Activated CD4-positive, alpha-beta T cell treated with anti-CD3 and anti-CD28 coated beads, Interleukin-2, Interleukin-6, amounts not matched to agents 100 ng/mL and 50 ng/mL, durations not matched to agents 16 hours and 8 hours (primary cell): Measurements from ENCODE around the gene TCERG1L.

Source experiments
- DNase-seq: peaks from one replicate; pipeline ENCODE4 v3.0.0-alpha.2; 2020

The TCERG1L gene

DNA sequence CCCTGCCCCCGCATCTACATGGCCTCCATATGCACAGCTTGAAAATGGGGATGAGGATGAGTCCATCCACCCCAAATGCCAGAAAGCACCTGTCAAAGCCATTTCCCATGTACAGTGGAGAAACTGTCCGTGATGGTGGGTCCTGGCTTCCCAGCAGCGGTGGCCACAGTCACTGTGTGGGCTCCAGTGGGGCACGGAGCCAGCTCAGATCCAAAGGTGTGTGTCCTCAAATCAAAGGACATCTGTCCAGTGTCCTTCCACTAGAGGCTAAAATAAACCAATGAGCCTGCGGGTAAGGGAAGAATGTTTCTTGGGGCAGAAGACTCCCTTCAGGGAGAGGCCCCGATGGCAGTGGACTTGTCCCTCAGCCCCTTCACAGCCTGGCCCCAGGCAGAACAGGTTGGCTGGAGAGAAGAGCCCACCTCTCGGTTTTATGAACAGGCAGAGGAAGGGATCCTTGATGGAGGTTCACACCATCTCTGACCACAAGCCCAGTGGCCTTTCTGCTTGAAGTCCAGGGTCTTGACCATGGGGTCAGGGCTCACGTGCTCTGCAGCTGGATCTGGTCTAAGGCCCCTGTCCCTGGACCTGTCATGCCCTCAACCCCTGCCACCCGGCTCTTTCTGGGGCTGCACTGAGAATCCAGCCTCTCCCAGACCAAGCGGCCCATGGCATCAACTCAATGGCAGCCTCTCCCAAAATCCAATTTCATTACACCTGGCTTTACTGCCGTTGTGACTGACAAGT, 106.9 kb downstream of the TCERG1L start:
- DNase-seq = no peak

DNA sequence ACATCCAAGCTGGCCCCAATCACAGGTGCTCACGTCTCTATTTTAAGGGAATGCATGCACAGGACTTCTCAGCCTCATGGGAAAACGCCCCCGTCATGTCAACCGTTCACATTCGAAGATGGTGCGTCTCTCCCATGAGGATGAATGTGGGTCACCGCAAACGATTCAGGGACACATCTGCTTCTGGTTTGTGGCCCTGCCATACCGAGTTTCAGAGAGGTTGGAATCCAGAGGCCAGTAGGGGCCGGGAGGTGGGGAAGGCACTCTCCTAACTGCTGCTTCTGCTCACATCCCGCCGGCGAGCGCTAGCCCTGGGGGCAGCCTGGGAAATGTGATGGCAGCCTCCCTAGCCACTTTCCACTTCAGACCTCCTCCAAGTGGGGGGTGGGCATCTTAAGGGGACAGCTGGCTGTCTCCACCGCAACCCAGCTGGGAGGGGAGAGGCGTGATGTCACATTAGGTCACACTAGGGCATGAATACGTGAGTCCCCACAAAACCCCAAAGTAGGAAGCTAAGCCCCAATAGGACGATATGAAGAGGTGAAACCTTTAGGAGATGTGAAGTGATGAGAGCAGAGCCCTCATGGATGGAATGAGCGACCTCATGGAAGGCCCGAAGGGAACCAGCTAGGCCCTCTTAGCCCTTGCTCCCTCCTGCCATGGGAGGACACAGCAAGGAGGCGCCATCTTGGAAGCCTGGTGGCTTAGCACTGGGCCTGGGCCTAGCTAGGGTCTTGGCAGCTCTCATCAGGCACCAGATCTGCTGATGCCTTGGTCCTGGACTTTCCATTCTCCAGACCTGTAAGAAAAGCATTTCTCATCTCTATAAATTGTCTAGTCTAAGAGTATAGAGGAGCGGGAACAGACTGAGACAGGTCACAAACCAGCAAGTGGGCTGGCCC, 107.8 kb downstream of the TCERG1L start:
- DNase-seq = no peak

DNA sequence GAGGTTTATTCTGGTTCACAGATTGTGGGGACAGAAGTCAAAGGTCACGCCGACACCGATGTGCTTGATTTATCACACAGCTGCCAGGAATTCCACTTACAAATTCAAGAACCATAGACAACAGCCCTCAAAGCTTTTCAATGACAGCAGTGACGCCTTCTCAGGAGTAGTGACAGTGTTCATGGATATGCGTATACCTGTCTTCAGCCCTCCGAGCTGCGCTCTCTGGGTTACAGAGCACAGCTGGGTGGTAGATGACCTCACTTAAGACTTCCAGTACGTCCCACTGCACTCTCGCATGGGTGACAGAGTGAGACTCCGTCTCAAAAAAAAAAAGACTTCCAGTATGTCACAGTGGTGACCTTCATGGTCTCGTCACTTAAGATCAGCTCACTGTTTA, 108.5 kb downstream of the TCERG1L start:
- DNase-seq = no peak

DNA sequence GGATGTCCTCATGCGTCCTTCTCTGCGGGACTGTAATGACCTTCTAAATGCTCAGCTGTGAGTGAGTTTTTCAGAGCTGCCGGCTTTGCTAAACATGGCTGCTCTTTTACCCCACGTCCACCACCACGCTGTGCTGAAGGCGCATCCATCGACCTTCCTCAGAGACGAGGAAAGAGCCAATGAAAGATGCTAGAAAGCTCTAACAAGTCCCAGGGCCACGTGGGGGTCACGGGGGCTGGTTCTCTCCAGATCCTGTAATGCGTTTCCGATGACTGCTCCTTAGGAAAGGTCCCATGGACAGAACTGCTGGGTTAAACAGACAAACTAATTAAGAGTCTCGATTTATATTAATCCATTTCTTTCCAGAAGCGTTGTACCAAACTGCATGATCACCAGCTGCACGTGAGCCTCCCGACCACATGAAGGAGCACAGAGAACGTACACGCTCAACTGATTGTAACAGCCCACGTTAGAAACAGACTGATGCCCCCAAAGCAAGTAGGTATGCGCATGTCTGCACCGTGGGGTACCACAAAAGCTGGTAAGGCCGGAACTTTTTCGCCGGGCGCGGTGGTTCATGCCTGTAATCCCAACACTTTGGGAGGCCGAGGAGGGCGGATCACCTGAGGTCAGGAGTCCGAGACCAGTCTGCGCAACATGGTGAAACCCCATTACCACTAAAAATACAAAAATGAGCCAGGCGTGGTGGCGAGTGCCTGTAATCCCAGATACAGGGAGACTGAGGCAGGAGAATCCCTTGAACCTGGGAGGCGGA, 109.6 kb downstream of the TCERG1L start:
- DNase-seq = no peak

DNA sequence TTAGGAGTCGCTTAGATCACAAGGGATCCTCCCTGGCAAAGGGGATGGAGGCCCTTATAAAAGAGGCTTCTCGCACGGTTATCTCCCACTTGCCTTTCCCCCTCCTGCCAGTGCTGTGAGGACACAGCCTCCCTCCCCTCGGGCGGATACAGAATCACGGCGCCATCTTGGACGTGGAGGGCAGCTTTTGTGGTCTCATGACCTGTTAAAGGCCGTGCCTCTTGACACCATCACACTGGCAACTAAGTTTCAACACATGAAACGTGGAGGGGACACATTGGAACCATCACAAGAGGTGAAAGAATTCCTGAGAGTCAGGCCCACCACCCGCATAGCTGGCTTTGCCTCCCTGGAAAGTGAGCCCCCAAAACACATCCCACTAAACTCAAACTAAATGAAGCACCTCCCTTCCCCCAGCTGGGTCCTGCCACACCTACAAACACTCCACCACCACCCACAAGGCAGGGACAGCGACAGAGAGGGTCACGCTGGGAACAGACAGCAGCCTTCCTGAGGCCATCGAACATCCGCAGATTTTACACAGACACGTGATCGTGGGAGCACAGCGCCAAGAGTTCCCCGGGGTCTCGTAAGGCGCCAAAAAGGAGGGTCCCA, 110.6 kb downstream of the TCERG1L start:
- no peak for DNase-seq

DNA sequence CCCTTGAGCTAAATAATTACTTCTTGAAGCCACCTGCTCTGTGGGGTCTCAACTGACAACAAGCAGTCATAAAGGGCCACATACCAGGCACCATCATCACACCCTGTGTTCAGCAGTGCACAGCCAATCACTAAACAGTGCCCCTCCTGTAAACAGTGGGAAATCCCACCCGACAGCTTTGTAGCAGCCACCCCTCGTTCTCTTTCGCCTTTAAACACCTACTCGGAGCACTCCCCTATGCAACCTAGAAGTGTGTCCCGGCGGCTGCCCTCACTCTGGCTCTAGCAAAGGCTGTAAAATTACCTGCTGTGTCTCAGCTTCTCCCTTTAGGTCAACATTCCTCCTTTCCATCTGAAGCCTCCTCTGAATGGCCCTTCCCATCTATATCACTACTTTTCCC, 111.9 kb downstream of the TCERG1L start:
- DNase-seq = no peak

DNA sequence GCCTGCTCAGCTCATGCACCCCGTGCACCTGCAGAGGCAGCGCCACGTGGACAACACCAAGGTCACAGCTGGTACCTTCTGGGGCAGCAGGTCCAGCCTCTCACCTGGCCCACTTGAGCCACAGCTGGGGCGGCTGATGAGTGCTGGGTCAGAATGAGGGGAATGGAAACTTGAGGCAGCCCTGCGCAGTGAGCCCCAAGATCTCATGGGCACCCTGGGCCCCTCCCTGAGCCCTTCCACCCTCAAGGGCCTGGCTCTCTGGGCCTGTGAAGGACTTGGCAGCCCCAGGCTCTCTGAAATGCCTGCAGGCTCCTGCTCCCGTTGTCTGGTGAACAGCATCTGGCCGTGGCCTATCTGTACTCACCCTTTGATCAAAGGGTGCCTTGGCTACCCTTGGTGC, 112.7 kb downstream of the TCERG1L start:
- DNase-seq = no peak

DNA sequence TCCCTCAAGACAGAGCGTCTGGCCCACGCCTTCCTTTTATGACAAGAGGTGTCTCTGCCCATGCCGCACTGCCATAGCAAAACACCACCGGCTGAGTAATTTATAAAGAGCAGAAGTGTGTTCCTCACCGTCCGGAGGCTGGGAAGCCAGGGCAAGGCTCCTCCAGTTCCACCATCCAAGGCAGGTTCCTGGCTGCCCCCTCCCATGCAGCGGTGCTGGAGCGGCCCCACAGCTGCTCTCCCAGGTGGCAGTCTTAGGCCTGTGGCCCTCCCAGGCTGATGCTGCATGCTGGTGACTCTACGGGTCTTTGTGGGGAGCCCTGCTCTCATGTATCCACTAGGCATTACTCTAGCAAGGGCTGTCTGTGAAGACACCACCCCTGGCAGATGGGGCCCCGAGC, 113.1 kb downstream of the TCERG1L start:
- DNase-seq = no peak

DNA sequence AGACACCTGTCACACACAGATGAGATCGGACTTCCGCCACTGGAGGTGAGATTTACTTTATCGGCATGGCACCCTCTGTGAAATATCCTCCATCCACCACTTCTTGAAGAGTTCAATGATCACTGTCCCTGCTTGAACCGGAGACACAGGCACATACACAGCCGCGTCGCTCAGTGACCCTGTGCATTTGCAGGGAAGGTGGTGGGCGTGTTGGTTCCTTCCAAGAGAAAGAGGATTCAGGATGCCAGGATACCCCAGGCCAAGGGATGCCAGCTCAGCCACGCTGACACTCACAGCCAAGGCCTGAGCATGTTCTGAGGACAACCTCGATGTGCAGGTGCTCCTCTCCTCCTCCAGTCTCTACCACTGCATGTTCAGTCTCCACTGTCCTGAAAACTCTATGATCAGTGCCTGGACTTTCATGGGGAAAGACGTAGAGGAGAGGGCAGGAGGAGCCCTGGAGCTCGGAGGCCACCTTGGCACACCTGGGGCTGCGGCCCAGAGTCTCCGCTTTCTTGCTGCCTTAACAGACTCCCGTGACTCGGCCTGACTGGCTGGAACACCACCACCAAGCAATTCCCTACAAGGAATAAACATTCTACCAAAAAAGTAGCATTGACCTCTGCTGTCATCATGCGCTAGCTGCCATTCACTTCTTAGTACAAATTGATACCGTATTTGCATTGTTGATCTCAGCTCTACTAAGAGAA, 115.2 kb downstream of the TCERG1L start:
- DNase-seq = no peak

DNA sequence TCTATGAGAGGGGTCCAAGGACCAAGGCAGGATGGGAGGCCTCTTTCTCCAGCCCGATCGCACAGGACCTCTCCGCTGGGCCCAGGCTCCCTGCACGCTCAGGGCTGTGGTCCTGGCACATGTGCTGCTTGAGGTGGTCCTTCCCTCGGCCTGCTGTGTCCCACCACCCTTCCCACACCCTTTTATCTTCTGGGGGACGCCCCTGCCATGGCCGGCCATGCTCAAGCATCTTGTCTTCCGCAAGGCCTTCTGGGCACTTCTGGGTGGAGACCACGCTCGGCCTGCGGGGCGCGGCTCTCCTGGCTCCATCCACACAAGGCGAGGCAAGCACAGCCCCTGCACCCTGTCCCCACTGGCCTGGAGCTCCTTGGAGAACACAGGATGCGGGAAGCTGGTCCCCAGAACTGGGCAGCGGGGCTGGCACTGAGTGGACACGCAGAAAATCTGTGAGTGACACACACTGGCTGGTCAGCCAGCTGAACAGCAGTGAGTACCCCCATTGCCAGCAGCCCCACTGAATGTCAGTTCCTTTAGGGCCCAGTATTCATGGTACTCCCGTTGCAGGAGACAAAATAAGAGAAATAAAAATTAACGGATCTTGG, 115.9 kb downstream of the TCERG1L start:
- DNase-seq = no peak

DNA sequence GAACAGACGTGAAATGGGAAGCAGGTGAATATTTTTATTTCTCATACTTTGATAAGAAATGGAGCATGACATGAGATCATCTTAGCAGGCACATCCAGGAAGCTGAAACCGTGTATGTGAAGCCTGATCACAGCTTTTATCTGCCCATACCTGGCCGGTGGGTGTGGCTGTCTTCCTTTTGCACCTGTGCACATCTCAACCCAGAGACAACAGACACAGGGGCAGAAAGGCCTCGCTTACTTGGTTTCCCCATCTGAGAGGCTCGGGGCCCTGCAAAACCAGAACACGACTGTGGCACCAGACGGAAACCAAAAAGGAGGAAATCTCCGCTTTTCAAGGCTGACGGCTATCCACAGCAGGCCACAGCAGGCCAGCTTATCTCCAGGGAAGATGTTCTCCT, 116.4 kb downstream of the TCERG1L start:
- no peak for DNase-seq

DNA sequence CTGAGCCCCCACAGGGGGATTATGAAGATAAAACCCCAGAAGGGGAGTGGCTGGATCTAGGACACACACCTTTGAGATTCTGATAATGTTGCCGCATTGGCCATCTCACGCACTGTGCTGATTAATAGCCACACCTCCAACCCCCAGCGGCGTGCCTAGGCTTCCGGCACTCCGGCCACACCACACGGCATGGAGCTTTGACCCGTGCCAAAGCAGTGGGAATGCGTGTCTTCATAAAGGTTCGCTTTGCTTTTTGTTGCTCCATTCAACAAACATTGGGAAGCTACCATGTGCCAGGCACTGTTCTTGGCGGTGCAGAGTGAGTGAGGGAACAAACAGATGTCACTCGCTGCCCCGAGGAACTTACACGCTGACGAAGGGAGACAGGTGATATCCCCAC, 117.6 kb downstream of the TCERG1L start:
- no peak for DNase-seq

DNA sequence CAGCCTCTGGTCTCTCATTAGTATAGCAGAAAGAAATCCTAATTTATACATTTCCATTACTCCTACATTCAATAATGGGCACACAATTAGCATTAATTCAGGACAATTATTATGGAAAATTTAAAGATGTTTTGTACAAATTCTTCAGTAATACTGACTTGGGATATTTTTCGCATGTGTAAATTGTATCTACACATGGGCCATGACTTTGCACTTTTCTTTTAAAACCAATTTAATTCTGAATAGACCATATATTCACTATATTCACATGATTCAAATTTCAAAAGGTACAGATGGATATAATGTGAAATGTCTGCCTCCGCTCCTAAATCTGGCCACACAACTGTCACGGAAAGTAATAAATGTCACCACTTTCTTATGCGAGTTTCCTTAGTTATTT, 123.0 kb downstream of the TCERG1L start:
- no peak for DNase-seq

DNA sequence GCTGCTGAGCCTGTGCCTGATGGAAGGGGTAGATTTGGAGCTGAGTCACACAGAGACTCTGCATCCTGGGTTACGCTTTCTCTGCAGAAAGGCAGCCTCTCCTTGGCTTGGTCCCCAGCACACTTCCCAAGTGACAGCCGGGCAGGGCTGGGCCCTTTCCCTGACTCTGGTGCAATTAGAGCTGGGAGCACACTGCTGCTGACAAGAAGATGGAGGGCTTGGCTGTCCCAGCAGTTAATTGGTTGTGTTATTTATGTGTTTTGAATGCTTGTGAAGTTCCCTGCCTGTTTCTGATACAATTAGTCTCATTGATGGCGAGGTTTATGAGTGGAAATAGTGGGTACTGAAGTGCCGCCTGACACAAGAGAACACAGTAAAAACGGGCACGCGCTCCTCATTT, 123.6 kb downstream of the TCERG1L start:
- no peak for DNase-seq

DNA sequence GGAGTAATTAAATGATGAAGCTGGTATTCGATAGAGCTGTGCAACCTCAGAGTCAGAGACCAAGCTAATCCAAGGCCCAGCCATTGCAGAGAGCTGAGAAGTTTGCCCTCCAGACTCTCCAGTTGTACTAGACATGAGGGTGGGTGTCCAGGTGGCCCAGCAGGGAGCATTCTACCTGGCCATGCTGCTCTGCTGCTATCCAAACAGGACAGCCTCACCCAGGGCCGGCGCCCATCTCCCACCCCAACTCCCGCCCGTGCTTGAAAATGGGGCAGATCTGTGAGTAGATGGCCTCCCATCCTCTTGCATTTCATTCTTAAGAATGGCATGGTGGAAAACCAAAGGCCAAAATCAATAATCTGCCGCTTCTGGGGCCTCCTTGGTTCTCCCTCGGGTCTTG, 124.2 kb downstream of the TCERG1L start:
- no peak for DNase-seq

DNA sequence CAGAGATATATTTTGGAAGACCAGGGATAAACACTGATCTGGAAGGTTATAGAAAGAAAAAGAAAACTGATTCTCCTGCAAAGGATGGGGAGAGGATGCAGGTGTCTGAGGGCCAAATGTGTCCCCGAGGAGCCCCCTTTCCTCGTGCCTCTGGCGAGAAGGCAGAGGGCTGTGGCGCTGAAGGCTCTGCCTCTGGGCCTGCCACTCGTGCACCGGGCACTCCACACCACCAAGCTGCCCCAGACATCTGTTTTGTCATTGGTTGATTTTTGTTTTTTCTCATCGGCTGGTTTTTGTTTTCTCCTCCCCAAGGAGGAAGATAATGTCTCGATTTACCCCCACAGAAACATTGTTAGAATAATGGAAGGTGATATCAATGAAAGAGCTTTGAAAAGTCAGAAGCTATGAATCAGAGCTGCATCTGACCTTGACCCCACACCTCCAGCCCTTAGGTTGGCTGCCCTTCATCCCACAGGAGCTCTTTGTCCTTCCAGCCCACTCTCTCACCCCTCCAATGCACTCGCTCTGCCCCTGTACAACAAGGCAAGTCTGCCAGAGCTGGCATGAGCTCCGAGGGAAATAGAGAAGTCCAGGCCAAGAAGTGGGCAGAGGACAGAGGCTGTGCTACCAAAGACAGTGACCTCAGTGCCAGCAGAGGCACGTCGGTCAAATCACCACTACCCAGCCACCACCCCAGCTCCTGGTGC, 124.8 kb downstream of the TCERG1L start:
- no peak for DNase-seq

DNA sequence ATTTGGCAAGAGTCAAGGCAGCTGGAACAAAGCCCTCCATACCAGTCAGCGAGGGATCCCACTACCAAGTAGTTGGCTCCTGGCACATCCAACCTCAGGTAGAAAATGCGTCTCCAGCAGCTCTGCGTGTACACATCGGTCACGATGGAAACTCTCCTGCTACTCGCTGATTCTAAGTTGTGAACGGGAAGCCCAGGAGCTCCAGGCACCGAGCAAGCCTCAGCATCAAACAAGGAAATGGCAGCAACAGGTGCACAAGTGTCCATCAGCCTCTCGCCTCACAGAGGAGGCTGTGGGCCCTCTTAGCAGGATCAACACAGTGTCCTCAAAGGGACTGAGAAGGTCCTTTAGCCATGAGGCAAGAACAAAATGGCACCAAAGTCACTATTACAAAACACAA, 127.0 kb downstream of the TCERG1L start:
- DNase-seq = no peak

DNA sequence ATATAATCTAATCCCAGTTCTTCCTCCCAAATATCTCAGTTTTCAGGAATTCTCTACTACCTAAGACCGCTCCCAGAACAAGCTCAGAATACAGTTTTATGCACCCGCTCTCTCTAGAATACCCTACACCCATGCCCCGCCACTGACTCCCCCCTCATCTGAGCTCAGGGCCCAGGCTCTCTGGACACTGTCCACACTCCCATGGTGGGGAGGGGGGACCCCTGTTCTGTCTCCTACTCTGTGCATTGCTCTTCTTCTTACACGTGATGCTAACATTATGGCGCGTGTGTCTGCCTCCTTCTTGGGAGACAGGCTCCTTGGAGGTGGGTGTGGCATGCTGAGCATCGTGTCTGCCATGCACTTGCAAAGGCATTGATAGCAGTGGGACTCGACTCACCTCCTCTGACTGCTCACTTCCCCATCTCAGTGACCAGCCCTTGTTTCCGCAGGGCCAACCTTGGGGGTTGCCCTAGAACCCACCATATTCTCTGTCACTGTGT, 127.9 kb downstream of the TCERG1L start:
- DNase-seq = no peak

DNA sequence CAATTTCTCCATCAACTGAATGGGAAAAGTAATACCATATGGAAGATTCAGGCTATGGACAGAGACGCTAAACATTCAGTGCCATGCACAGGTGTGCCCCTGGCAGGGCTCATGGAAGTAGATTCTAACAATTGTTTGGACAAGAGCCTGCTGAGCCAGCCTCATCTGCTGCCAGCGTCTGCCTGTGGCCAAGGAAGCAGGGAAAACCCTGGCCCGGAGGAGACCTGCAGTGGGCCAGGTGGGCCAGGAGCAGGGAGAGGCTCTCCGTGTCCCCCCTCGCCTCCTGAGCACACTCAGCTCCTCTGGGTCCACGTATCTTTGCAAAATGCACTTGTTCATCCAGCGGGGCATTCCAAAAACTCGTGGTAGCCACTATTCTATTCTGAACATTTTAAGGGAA, 130.1 kb downstream of the TCERG1L start:
- DNase-seq = no peak

DNA sequence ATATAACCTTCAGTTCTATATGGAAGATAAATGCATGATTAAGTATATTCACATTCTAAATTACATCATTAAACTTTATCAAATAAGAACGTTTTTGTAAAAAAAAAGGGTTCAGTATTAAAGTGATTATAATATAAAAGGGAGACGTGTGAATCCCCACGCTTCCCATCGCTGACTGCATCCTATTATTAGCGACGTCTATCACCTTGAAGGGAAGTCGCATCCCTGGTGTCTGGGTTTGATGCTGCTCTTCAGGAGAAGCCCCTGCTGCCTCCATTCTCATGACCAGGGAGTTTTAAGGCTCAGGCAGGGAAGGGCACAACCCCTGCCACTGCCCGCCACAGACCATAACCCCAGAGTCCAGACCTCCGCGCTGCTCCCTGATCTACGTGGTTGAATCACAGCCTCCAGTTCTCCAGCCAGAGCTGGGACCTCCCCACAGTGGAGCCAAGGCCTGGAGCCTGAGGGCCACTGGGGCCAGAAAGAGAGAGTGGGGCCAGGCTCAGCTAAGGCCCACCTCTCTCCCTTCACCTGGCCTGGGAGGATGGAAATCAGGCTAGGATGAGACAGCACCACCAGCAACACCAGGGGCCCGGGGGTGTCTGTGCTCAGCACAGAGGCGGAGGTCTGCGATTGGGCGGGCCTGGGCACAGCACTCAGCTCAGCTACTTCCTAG, 130.6 kb downstream of the TCERG1L start:
- DNase-seq = no peak

DNA sequence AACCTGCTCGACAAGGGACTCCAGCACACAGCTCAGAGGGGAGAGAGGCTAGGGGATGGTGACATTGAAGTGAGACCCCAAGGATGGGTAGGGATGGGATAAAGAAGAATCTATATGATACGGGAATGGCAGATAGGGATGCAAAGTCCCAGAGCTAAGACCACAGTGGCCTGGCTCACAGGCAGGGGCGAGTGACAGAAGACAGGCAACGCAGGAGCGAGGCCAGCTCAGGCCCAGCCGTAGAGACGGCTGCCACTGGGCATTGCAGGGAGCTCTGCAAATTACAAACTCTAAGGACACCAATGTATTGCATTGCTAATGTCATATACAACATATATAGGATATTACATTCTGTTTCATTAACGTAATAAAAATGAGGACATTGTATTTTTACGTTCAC, 131.4 kb downstream of the TCERG1L start:
- DNase-seq = no peak
